SU-DHL-6 (cell line): ENCODE results near the gene WDPCP.

ENCODE experiments used
- H2AFZ ChIP-seq: fragments of 200-600 bp; sonication (generic); 2 replicates; pipeline ENCODE4 v1.6.1; 2014; ENCODE audit warnings: low read depth, mild to moderate bottlenecking, moderate library complexity, mixed read lengths, antibody characterized with exemption, low read length; ENCODE audit not compliant: severe bottlenecking
- H3F3A ChIP-seq: fragments of 200-600 bp; shearing (Covaris generic); 2 replicates; pipeline ENCODE4 v1.6.0; 2016; ENCODE audit warnings: antibody characterized with exemption, mild to moderate bottlenecking; ENCODE audit not compliant: insufficient read depth
- H3K27ac ChIP-seq: fragments of 200-600 bp; sonication (generic); 2 replicates; pipeline ENCODE4 v1.5.1; 2016; ENCODE audit warnings: low read depth, mild to moderate bottlenecking, low read length, moderate library complexity, mixed read lengths
- H3K27me3 ChIP-seq: fragments of 200-600 bp; sonication (generic), shearing (Covaris generic); 2 replicates; pipeline ENCODE4 v1.6.0; 2014; ENCODE audit warnings: mild to moderate bottlenecking, low read length
- H3K36me3 ChIP-seq: fragments of 200-600 bp; sonication (generic); 2 replicates; pipeline ENCODE4 v1.6.1; 2014; ENCODE audit warnings: mild to moderate bottlenecking, low read length, mixed read lengths
- H3K4me2 ChIP-seq: fragments of 300-600, 200-600 bp; shearing (Covaris generic), sonication (generic); 2 replicates; pipeline ENCODE4 v1.6.0; 2014; ENCODE audit warnings: low read length, low read depth, mild to moderate bottlenecking; ENCODE audit not compliant: poor library complexity, severe bottlenecking
- H3K4me3 ChIP-seq: fragments of 200-600 bp; sonication (generic); 2 replicates; pipeline ENCODE4 v1.5.1; 2014; ENCODE audit warnings: antibody characterized with exemption, low read length, mild to moderate bottlenecking, mixed read lengths; ENCODE audit not compliant: insufficient read depth, poor library complexity, severe bottlenecking
- H3K79me2 ChIP-seq: fragments of 200-600 bp; sonication (generic); 2 replicates; pipeline ENCODE4 v1.6.1; 2014; ENCODE audit warnings: mild to moderate bottlenecking, low read length, moderate library complexity; ENCODE audit not compliant: insufficient read depth
- H3K9ac ChIP-seq: fragments of 200-600 bp; sonication (generic); 2 replicates; pipeline ENCODE4 v1.7.0; 2014; ENCODE audit warnings: mild to moderate bottlenecking, low read length
- H3K9me2 ChIP-seq: fragments of 200-600 bp; sonication (generic); replicated peaks from 2 replicates; pipeline ENCODE4 v1.6.1; 2014; ENCODE audit warnings: low read length; ENCODE audit not compliant: insufficient read depth
- H3K9me3 ChIP-seq: fragments of 200-600 bp; sonication (generic); 2 replicates; pipeline ENCODE4 v1.6.1; 2014; ENCODE audit warnings: low read length, mixed read lengths; ENCODE audit not compliant: insufficient read depth
- H4K20me1 ChIP-seq: fragments of 200-600 bp; sonication (generic); 2 replicates; pipeline ENCODE4 v1.6.1; 2014; ENCODE audit warnings: low read depth, mild to moderate bottlenecking, antibody characterized with exemption, low read length, moderate library complexity, mixed read lengths
- EZH2phosphoT487 ChIP-seq: fragments of 200-600 bp; sonication (generic), shearing (Covaris generic); conservative IDR thresholded peaks from 2 replicates; pipeline ENCODE4 v1.6.1; 2018; ENCODE audit warnings: mild to moderate bottlenecking, antibody characterized with exemption, low read length, moderate library complexity, mixed read lengths
- TF ChIP-seq, protein P1 (sequence below): fragments of 200-600 bp; sonication (generic); IDR thresholded peaks from one replicate; pipeline ENCODE4 v1.5.1; 2017; ENCODE audit warnings: antibody characterized with exemption, mild to moderate bottlenecking, low read length, moderate library complexity; ENCODE audit not compliant: insufficient read depth, poor library complexity, severe bottlenecking

The WDPCP gene

DNA sequence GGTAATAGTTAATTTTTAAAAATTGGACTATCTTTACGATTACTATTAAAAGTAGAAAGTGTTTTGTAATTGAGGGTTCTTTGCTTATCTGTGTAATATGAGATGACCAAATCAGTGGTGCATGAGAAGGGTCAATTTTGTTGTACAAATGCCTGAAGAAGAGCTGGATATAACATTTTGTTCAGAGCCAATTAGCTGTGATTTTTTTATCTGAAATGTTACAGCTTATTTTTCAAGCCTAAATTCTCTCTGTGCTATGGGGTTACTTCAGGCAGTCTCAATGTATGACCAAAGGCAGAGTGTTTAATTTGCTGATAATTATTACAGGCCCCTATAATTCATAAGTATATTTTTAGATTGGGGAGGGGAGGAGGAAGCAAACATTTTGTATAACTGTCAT, 495.9 kb downstream of the WDPCP start:
- H3K9ac ChIP-seq = no peak overlapping the region
- H3K9me3 ChIP-seq = no peaks in the 10 kb centered on the region
- no peak overlapping the region for H2AFZ ChIP-seq
- H3K4me2 ChIP-seq = no peak overlapping the region
- H3K79me2 ChIP-seq = no peaks in the 10 kb centered on the region
- no peaks in the 10 kb centered on the region for H3K9me2 ChIP-seq
- no peaks in the 10 kb centered on the region for H4K20me1 ChIP-seq
- no peaks in the 10 kb centered on the region for H3K27me3 ChIP-seq
- H3K36me3 ChIP-seq = no peaks in the 10 kb centered on the region
- no peak for TF ChIP-seq EZH2phosphoT487
- TF ChIP-seq, protein P1, sequence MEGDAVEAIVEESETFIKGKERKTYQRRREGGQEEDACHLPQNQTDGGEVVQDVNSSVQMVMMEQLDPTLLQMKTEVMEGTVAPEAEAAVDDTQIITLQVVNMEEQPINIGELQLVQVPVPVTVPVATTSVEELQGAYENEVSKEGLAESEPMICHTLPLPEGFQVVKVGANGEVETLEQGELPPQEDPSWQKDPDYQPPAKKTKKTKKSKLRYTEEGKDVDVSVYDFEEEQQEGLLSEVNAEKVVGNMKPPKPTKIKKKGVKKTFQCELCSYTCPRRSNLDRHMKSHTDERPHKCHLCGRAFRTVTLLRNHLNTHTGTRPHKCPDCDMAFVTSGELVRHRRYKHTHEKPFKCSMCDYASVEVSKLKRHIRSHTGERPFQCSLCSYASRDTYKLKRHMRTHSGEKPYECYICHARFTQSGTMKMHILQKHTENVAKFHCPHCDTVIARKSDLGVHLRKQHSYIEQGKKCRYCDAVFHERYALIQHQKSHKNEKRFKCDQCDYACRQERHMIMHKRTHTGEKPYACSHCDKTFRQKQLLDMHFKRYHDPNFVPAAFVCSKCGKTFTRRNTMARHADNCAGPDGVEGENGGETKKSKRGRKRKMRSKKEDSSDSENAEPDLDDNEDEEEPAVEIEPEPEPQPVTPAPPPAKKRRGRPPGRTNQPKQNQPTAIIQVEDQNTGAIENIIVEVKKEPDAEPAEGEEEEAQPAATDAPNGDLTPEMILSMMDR = no peak
- no peak overlapping the region for H3K4me3 ChIP-seq
- H3K27ac ChIP-seq = no peak overlapping the region
- H3F3A ChIP-seq = no peaks in the 10 kb centered on the region

GRCh38 chr2:63086687-63087086, 501.6 kb downstream of the WDPCP start:
- no peaks in the 10 kb centered on the region for H3K36me3 ChIP-seq
- H3K79me2 ChIP-seq = no peaks in the 10 kb centered on the region
- H3K9me3 ChIP-seq = no peaks in the 10 kb centered on the region
- H3K4me3 ChIP-seq = no peak overlapping the region
- no peak overlapping the region for H3K27ac ChIP-seq
- no peak overlapping the region for H2AFZ ChIP-seq
- H3K4me2 ChIP-seq = no peak overlapping the region
- no peaks in the 10 kb centered on the region for H3F3A ChIP-seq
- no peak overlapping the region for H3K9ac ChIP-seq
- H3K9me2 ChIP-seq = no peaks in the 10 kb centered on the region
- H3K27me3 ChIP-seq = no peaks in the 10 kb centered on the region
- TF ChIP-seq, protein P1 = no peak
- TF ChIP-seq EZH2phosphoT487 = no peak
- H4K20me1 ChIP-seq = no peaks in the 10 kb centered on the region

- no peak overlapping the region for H3K4me2 ChIP-seq
- H3K9me2 ChIP-seq = no peaks in the 10 kb centered on the region
- no peaks in the 10 kb centered on the region for H4K20me1 ChIP-seq
- no peaks in the 10 kb centered on the region for H3F3A ChIP-seq
- no peaks in the 10 kb centered on the region for H3K9me3 ChIP-seq
- H3K36me3 ChIP-seq = no peaks in the 10 kb centered on the region
- H3K9ac ChIP-seq = no peak overlapping the region
- no peaks in the 10 kb centered on the region for H3K27me3 ChIP-seq
- no peak overlapping the region for H2AFZ ChIP-seq
- no peak overlapping the region for H3K27ac ChIP-seq
- TF ChIP-seq, protein P1 = no peak
- no peak for TF ChIP-seq EZH2phosphoT487
- H3K79me2 ChIP-seq = no peaks in the 10 kb centered on the region
- no peak overlapping the region for H3K4me3 ChIP-seq
These were observed 506.9 kb downstream of the WDPCP start for GRCh38 chr2:63081404-63081803.
